ENCODE results near the gene NAT9.

- TF ChIP-seq EZH2 (IDR thresholded peaks at IDR 0.05; ENCODE audit: borderline replicate concordance, low read length) (no peak), CTCF (conservative IDR thresholded peaks at IDR 0.05 in 1 of 2, IDR thresholded peaks at IDR 0.05 in 1 of 2; ENCODE audit: extremely low read depth in 1 of 2, insufficient read depth in 1 of 2, low read depth in 1 of 2, low read length in 2 of 2) (no peak)
These were observed 38.9 kb upstream of the NAT9 start for GRCh38 chr17:74815067-74815466.
